ENCODE measurements around the gene SCTR.

Gene SCTR

GRCh38 chr2:119472749-119473148 lies 51.5 kb downstream of the SCTR start:
- DNase-seq = no peak

GRCh38 chr2:119469661-119470297 lies 54.5 kb downstream of the SCTR start:
- DNase-seq = no peak

- DNase-seq = no peak
Measured at GRCh38 chr2:119469131-119469530, 55.2 kb downstream of the SCTR start.

GRCh38 chr2:119468154-119468955 lies 55.9 kb downstream of the SCTR start:
- no peak for DNase-seq

- no peak for DNase-seq
Measured at GRCh38 chr2:119466373-119466772, 57.9 kb downstream of the SCTR start.

GRCh38 chr2:119465687-119466086 lies 58.6 kb downstream of the SCTR start:
- DNase-seq = no peak

- DNase-seq = no peak
Measured at GRCh38 chr2:119464981-119465380, 59.3 kb downstream of the SCTR start.

- DNase-seq = no peak
Measured at GRCh38 chr2:119463990-119464389, 60.3 kb downstream of the SCTR start.

GRCh38 chr2:119463136-119463535 lies 61.1 kb downstream of the SCTR start:
- DNase-seq = peak in 1 of 5 experiments; percentile 87

GRCh38 chr2:119462574-119462973 lies 61.7 kb downstream of the SCTR start:
- no peak for DNase-seq

- no peak for DNase-seq
Measured at GRCh38 chr2:119461811-119462210, 62.5 kb downstream of the SCTR start.

GRCh38 chr2:119460076-119460475 lies 64.2 kb downstream of the SCTR start:
- no peak for DNase-seq

- DNase-seq = no peak
Measured at GRCh38 chr2:119455066-119455718, 69.1 kb downstream of the SCTR start.

- no peak for DNase-seq
Measured at GRCh38 chr2:119453972-119454593, 70.2 kb downstream of the SCTR start.

GRCh38 chr2:119451336-119452050 lies 72.8 kb downstream of the SCTR start:
- DNase-seq = no peak

- no peak for DNase-seq
Measured at GRCh38 chr2:119449521-119449920, 74.8 kb downstream of the SCTR start.

GRCh38 chr2:119448427-119449141 lies 75.7 kb downstream of the SCTR start:
- no peak for DNase-seq

GRCh38 chr2:119446037-119446436 lies 78.2 kb downstream of the SCTR start:
- no peak for DNase-seq

- DNase-seq = no peak
Measured at GRCh38 chr2:119442850-119443249, 81.4 kb downstream of the SCTR start.

GRCh38 chr2:119442226-119442619 lies 82.1 kb downstream of the SCTR start:
- DNase-seq = no peak

- DNase-seq = no peak
Measured at GRCh38 chr2:119441376-119442225, 82.7 kb downstream of the SCTR start.

Measured in T-helper 2 cell (primary cell).